ENCODE measurements around the gene HTATSF1.

The HTATSF1 gene

GRCh38 chrX:136496186-136496763, 1.1 kb upstream of the HTATSF1 start:
- no peak for DNase-seq

GRCh38 chrX:136496764-136497555, 432 bp upstream of the HTATSF1 start:
- peak; percentile 85 for DNase-seq

DNA sequence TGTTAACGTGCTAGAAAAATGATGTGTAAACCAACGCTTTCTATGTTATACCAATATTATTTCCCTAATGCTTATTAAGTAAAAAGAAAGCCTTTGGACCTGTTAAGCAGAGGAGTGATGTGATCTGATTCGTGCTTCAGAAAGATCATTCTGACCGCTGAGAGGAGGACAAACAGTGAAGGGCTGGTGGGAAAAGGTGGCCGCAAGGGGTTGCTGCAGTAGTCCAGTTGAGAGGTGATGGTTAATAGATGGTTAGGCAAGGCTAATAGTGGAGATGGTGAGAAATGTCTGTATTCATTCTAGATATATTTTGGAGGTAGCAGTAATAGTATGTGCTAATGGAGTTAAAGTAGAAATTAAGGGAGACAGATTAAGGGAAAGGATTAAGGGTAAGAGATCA, 21.7 kb downstream of the HTATSF1 start:
- DNase-seq, result no peak

GRCh38 chrX:136523770-136524169, 26.4 kb downstream of the HTATSF1 start:
- DNase-seq, result no peak

- DNase-seq, result peak; percentile 78
Measured at GRCh38 chrX:136525738-136526606, 28.6 kb downstream of the HTATSF1 start.

GRCh38 chrX:136528645-136529315, 31.4 kb downstream of the HTATSF1 start:
- no peak for DNase-seq

- DNase-seq, result no peak
Measured at GRCh38 chrX:136529795-136530194, 32.4 kb downstream of the HTATSF1 start.

- DNase-seq, result no peak
Measured at GRCh38 chrX:136531951-136532350, 34.6 kb downstream of the HTATSF1 start, which contains the start of gene VGLL1. Gene VGLL1 (plus strand): TSS chrX:136532215. CDS start chrX:136536021, 3,806 bp downstream.

GRCh38 chrX:136534131-136534530, 36.7 kb downstream of the HTATSF1 start:
- no peak for DNase-seq

DNA sequence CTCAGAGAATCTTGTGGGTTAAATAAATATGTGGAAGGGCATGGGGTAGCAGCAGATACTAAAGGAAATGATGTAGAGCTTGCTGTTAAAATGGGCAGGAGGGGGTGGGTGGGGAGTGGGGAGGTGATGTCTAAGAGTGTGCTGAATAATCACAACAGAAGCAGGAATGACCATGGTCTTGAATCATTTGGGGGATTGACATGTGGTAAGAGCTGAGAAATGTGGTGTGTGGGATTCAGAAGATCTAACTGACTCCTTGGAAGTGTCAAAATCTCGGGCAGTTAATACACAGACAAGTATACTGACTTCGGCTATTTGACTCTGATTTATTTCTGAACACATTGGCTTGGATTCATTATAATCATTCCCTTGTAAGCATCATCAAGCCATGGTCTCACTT, 41.4 kb downstream of the HTATSF1 start:
- DNase-seq, result no peak

DNA sequence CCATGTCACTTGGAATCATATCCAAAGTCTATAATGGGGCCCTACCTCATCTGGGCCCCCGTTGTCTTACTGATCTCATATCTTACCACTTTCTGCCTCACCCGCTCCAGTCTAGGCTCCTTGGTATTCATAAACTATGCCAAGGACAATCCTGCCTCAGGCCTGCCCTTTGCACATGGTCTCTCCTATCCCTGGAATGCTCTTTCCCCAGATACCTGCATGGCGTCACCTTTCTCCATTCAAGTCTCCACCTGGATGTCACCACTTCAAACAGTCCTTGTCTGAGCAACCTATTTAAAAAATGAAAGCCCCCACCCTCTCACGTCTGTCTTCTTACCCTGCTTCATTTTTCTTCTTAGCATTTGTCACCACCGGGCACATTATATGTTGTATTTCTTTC, 42.8 kb downstream of the HTATSF1 start:
- DNase-seq, result no peak

GRCh38 chrX:136541294-136541693, 43.9 kb downstream of the HTATSF1 start:
- DNase-seq, result no peak

- DNase-seq, result no peak
Measured at GRCh38 chrX:136542281-136542680, 44.9 kb downstream of the HTATSF1 start.

DNA sequence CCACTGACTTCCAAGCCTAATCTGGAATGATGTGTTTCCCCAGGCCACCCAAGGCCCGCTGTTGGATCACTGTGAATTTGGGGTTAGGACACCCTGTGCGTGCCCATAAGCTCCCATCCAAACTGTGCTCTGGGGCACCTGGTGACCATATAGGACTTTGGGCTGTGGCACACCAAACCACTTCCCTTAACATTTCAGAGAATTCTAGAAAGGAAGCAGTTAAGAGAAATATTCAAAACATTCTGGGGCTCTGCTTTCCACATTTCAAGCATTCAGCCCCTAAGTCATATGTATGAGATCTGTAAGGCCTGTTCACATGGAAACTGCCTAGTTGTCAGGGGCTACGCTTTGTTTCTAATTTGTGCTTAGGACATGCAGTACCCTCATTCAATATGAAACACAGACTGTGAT, 49.0 kb downstream of the HTATSF1 start:
- DNase-seq, result no peak

- DNase-seq, result no peak
Measured at GRCh38 chrX:136549226-136549625, 51.8 kb downstream of the HTATSF1 start.

GRCh38 chrX:136551410-136551809, 54.0 kb downstream of the HTATSF1 start:
- DNase-seq, result no peak

GRCh38 chrX:136555694-136556093, 58.3 kb downstream of the HTATSF1 start:
- no peak for DNase-seq
